HUES48 (cell line): Measurements from ENCODE around the gene TCHH.

Source experiments
- H3K27ac ChIP-seq: one replicate; pipeline ENCODE4 v1.7.0; 2013; ENCODE audit warnings: low read depth, low read length, inconsistent platforms
- H3K27me3 ChIP-seq: 2 replicates; pipeline ENCODE4 v1.6.1; 2013; ENCODE audit warnings: mild to moderate bottlenecking, low read length; ENCODE audit not compliant: control insufficient read depth, insufficient read depth
- H3K36me3 ChIP-seq: 2 replicates; pipeline ENCODE4 v1.6.1; 2013; ENCODE audit warnings: low read length; ENCODE audit not compliant: control insufficient read depth, insufficient read depth
- H3K4me1 ChIP-seq: 2 replicates; pipeline ENCODE4 v1.6.1; 2013; ENCODE audit warnings: mild to moderate bottlenecking, low read length; ENCODE audit not compliant: control insufficient read depth, insufficient read depth
- H3K4me3 ChIP-seq: 2 replicates; pipeline ENCODE4 v1.5.1; 2013; ENCODE audit warnings: mild to moderate bottlenecking, low read depth, low read length
- H3K9ac ChIP-seq: 2 replicates; pipeline ENCODE4 v1.6.1; 2013; ENCODE audit warnings: mild to moderate bottlenecking, low read depth, low read length, moderate library complexity
- H3K9me3 ChIP-seq: 2 replicates; pipeline ENCODE4 v1.6.1; 2013; ENCODE audit warnings: low read length; ENCODE audit not compliant: control insufficient read depth, insufficient read depth

Gene TCHH

DNA sequence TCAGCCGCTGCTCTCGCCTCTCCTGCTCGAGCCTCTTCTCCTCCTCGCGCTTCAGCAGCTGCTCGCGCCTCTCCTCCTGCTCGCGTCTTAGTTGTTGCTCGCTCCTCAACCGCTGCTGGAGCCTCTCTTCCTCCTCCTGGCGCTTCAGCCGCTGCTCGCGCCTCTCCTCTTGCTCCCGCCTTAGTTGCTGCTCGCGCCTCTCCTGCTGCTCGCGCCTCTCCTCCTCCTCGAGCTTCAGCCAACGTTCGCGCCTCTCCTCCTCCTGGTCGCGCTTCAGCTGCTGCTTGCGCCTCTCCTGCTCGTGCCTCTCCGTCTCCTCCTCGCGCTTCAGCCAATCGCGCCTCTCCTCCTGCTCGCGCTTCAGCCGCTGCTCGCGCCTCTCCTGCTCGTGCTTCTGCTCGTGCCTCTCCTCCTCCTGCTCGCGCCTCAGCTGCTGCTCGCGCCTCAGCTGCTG lies 3.7 kb downstream of the TCHH start:
- H3K36me3 ChIP-seq, result no peaks in the 10 kb centered on the region
- peak overlapping the region; percentile 45; the same call in 1 of the 2 replicates for H3K4me3 ChIP-seq
- H3K9ac ChIP-seq, result no peak overlapping the region
- H3K27ac ChIP-seq, result no peak overlapping the region
- H3K4me1 ChIP-seq, result peaks cover 8% of the 10 kb centered on the region
- peaks cover 12% of the 10 kb centered on the region for H3K9me3 ChIP-seq
- H3K27me3 ChIP-seq, result peaks cover 100% of the 10 kb centered on the region

DNA sequence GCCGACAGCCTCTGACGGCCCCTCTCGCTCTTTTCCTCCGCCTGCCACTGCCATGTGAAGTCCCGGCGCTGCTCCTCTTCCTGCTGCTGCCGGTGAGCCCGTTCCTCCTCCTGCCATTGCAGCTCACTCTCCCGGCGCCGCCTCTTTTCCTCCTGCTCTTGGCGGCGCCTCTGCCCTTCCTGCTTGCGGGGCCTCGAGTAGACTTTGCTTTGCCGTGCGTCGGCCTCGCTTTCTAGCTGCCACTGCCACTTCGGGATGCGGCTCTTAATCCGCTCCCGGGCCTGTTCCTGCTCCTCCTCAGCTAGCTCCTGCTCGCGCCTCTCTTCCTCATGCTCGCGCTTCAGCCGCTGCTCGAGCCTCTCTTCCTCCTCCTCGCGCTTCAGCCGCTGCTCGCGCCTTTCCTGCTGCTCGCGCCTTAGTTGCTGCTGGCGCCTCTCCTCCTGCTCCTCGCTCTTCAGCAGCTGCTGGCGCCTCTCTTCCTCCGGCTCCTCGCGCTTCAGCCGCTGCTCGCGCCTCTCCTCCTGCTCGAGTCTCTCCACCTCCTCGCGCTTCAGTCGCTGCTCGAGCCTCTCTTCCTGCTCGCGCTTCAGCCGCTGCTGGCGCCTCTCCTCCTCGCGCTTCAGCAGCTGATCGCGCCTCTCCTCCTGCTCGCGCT lies 4.3 kb downstream of the TCHH start:
- peaks cover 8% of the 10 kb centered on the region for H3K4me1 ChIP-seq
- no peaks in the 10 kb centered on the region for H3K36me3 ChIP-seq
- no peak overlapping the region for H3K27ac ChIP-seq
- H3K9me3 ChIP-seq, result peaks cover 12% of the 10 kb centered on the region
- peak overlapping the region; percentile 45; the same call in 1 of the 2 replicates for H3K4me3 ChIP-seq
- H3K27me3 ChIP-seq, result peaks cover 100% of the 10 kb centered on the region
- no peak overlapping the region for H3K9ac ChIP-seq

DNA sequence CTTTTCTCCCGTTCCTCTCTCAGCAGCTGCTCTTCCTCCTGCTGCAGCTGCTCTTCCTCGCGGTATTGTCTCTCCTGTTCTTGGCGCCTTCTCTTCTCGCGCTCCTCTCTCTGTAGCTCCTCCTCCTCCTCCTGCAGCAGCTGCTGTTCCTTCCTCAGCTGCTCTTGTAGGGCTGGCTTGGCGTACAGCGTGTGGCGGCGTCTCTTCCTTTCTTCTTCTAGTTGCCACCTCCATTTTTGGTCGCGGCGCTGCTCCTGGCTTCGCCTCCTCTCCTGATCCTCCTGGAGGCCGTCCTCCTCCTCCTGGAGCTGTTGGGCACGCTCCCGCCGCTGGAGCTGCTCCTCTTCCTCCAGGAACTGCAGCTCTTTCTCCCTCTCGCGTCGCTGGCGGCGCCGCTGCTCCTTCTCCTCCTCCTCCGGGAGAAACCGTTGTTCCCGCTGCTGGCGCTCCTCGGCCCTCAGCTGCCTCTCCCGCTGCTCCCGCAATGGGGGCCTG lies 4.8 kb downstream of the TCHH start:
- Histone ChIP-seq H3K4me1 (peaks cover 8% of the 10 kb centered on the region), H3K9me3 (peaks cover 12% of the 10 kb centered on the region), H3K36me3 (no peaks in the 10 kb centered on the region), H3K27me3 (peaks cover 100% of the 10 kb centered on the region), H3K4me3 (peak overlapping the region; percentile 45; the same call in 1 of the 2 replicates), H3K9ac (no peak overlapping the region), H3K27ac (no peak overlapping the region)

DNA sequence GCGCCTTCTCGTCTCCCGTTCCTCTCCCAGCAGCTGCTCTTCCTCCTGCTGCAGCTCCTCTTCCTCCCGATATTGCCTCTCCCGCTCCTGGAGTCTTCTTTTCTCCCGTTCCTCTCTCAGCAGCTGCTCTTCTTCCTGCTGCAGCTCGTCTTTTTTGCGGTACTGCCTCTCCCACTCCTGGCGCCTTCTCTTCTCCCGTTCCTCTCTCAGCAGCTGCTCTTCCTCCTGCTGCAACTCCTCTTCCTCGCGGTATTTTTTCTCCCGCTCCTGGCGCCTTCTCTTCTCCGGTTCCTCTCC lies 5.3 kb downstream of the TCHH start:
- peaks cover 100% of the 10 kb centered on the region for H3K27me3 ChIP-seq
- peaks cover 8% of the 10 kb centered on the region for H3K4me1 ChIP-seq
- H3K9me3 ChIP-seq, result peaks cover 12% of the 10 kb centered on the region
- H3K27ac ChIP-seq, result no peak overlapping the region
- H3K36me3 ChIP-seq, result no peaks in the 10 kb centered on the region
- no peak overlapping the region for H3K4me3 ChIP-seq
- H3K9ac ChIP-seq, result no peak overlapping the region

DNA sequence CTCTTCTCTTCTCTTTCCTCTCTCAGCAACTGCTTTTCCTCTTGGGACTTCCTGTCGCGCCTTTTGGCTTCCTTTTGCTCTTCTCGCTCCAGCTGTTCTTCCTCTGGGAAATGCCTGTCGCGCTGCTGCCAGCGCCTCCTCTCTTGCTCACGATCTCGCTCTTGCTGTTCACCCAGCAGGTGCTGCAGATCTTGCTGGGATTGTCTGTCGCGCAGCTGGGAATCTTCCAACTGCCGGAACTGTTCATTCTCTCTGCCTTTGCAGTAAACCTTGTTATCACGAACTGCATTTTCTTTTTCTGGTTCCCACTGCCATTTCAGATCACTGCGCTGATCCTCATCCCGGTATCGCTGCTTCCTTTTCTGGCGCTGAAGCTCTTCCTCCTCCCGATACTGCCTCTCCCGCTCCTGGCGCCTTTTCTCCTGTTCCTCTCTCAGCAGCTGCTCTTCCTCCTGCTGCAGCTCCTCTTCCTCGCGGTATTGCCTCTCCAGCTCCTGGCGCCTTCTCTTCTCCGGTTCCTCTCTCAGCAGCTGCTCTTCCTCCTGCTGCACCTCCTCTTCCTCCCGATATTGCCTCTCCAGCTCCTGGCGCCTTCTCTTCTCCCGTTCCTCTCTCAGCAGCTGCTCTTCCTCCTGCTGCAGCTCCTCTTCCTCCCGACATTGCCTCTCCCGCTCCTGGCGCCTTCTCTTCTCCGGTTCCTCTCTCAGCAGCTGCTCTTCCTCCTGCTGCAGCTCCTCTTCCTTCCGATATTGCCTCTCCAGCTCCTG lies 5.8 kb downstream of the TCHH start:
- H3K9me3 ChIP-seq, result peaks cover 12% of the 10 kb centered on the region
- peaks cover 8% of the 10 kb centered on the region for H3K4me1 ChIP-seq
- H3K9ac ChIP-seq, result no peak overlapping the region
- no peaks in the 10 kb centered on the region for H3K36me3 ChIP-seq
- H3K27ac ChIP-seq, result no peak overlapping the region
- H3K27me3 ChIP-seq, result peaks cover 99% of the 10 kb centered on the region
- H3K4me3 ChIP-seq, result no peak overlapping the region

DNA sequence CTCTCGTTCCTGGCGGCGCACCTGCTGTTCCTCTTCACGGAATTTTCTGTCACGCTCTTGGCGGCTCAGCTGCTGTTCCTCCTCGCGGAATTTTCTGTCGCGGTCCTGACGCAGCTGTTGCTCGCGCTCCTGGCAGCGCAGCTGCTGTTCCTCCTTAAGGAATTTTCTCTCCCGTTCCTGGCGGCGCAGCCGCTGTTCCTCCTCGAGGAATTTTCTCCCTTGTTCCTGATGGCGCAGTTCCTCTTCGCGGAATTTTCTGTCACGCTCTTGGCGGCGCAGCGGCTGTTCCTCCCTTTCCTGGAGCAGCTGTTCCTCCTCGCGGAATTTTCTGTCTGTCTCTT lies 6.4 kb downstream of the TCHH start:
- peaks cover 8% of the 10 kb centered on the region for H3K4me1 ChIP-seq
- H3K27me3 ChIP-seq, result peaks cover 99% of the 10 kb centered on the region
- H3K27ac ChIP-seq, result no peak overlapping the region
- H3K36me3 ChIP-seq, result no peaks in the 10 kb centered on the region
- no peak overlapping the region for H3K4me3 ChIP-seq
- H3K9ac ChIP-seq, result no peak overlapping the region
- peaks cover 12% of the 10 kb centered on the region for H3K9me3 ChIP-seq

DNA sequence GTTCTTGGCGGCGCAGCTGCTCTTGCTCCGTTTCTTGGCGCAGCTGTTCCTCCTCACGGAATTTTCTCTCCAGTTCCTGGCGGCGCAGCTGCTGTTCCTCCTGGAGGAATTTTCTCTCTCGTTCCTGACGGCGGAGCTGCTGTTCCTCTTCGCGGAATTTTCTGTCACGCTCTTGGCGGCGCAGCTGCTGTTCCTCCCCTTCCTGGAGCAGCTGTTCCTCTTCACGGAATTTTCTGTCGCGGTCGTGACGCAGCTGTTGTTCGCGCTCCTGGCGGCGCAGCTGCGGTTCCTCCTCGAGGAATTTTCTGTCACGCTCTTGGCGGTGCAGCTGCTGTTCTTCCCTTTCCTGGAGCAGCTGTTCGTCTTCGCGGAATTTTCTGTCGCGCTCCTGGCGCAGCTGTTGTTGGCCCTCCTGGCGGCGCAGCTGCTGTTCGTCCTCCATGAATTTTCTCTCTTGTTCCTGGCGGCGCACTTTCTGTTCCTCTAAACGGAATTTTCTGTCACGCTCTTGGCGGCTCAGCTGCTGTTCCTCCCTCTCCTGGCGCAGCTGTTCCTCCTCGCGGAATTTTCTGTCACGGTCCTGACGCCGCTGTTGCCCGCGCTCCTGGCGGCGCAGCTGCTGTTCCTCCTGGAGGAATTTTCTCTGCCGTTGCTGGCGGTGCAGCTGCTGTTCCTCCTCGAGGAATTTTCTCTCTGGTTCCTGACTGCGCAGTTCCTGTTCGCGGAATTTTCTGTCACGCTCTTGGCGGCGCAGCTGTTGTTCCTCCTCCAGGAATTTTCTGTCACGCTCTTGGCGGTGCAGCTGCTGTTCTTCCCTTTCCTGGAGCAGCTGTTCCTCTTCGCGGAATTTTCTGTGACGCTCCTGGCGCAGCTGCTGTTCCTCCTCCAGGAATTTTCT lies 7.0 kb downstream of the TCHH start:
- Histone ChIP-seq H3K36me3 (no peaks in the 10 kb centered on the region), H3K27me3 (peaks cover 98% of the 10 kb centered on the region), H3K4me1 (peaks cover 7% of the 10 kb centered on the region), H3K4me3 (peak overlapping the region; percentile 41; the same call in 1 of the 2 replicates), H3K9me3 (peaks cover 12% of the 10 kb centered on the region), H3K9ac (no peak overlapping the region), H3K27ac (no peak overlapping the region)

DNA sequence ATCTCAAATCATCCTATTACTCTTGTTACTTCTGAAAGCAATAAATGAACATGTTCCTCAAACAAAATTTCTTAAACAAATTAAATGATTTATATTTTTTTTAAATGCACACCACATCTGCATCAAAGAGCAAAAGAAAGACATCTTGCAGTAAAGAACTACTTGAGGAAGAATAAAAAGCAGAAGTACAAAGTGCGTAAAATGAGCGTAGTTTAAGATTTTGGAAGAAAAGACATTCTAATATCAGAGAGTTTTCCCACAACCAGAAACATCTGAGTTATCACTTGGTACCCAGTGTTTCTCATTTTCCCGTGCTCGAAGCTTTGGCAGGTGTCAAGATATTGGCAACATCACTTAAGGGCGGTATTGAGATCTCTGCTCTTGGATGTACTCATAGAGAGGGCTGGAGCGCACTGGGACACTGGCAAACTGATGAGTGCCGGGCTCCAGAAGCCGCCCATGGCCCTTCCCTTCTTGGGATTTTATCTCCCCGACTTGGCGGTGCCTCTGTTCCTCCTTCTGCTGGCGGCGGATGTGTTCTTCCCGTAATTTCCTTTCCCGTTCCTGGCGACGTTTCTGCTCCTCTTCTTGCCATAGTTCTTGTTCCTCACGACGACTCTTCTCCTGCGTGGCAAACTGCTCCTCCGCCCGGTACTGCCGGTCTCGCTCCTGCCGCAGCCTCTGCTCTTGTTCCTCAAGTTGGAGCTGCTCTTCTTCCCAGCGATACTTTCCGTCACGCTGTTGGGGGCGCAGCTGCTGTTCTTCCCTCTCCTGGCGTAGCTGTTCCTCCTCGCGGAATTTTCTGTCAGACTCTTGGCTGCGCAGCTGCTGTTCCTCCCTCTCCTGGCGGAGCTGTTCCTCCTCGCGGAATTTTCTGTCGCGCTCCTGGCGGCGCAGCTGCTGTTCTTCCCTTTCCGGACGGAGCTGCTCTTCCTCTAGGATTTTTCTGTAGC lies 7.9 kb downstream of the TCHH start:
- H3K27me3 ChIP-seq, result peaks cover 91% of the 10 kb centered on the region
- H3K9ac ChIP-seq, result no peak overlapping the region
- H3K4me1 ChIP-seq, result no peaks in the 10 kb centered on the region
- H3K36me3 ChIP-seq, result no peaks in the 10 kb centered on the region
- no peak overlapping the region for H3K27ac ChIP-seq
- peaks cover 12% of the 10 kb centered on the region for H3K9me3 ChIP-seq
- H3K4me3 ChIP-seq, result peak overlapping the region; percentile 41; the same call in 1 of the 2 replicates

DNA sequence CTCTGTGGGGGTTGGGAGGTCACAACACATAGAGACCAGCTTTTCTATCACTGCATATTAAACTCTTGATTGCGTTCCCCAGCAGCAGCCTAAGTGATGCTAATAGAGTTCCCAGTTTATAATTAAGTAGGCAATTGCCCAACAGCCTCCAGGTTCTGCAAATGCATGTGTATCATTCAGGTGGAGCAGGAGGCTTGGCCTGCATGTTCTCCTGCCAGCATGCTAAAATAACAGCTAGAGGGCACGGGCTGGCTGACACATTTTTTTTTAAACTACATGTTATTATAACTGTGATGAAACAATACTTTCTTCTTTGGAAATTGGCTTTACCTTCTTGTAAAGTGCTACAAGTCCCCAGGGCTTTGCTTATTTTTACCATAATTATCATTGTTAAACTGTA lies 10.4 kb downstream of the TCHH start:
- Histone ChIP-seq H3K27ac (no peak overlapping the region), H3K36me3 (no peaks in the 10 kb centered on the region), H3K27me3 (peaks cover 72% of the 10 kb centered on the region), H3K4me1 (no peaks in the 10 kb centered on the region), H3K9me3 (peaks cover 12% of the 10 kb centered on the region; the same call in 1 of the 2 replicates), H3K9ac (no peak overlapping the region), H3K4me3 (no peak overlapping the region)

DNA sequence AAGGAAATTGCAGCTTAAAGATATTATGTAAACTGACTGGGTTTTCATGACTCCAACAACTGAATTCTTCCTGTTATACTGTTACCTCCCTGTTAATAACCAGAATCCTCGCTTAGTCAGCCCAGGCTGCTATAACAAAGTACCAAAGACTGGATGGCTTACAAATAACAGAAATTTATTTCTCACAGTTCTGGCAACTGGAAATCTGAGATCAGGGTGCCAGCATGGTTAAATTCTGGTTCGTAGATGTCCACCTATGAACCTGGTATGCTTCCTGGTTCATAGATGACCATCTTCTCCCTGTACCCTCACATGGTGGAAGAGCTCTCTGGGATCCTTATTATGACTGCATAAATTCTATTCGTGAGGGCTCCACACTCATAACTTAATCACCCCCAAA lies 18.3 kb downstream of the TCHH start:
- Histone ChIP-seq H3K9ac (no peak overlapping the region), H3K4me1 (no peaks in the 10 kb centered on the region), H3K36me3 (no peaks in the 10 kb centered on the region), H3K9me3 (peaks cover 4% of the 10 kb centered on the region; the same call in 1 of the 2 replicates), H3K27ac (no peak overlapping the region), H3K4me3 (no peak overlapping the region), H3K27me3 (peaks cover 2% of the 10 kb centered on the region; the same call in 1 of the 2 replicates)
